ENCODE measurements around the gene LMNB1. TPM values are rescaled to one million over a fixed set of nuclear protein-coding genes. Genes with fewer than 3 reads are reported as not detected.

Gene LMNB1
- total RNA-seq, 2 donors from 2014 or later = 1.3 to 2.0 TPM

- no peak for DNase-seq
- Histone ChIP-seq H3K4me3 (no peak overlapping the region), H3K4me1 (no peaks in the 10 kb centered on the region), H3K9me3 (no peaks in the 10 kb centered on the region), H3K27me3 (no peaks in the 10 kb centered on the region), H3K27ac (no peak overlapping the region), H3K36me3 (replicated peaks in 1 of 2; ENCODE audit: insufficient read depth in 1 of 2, low read depth in 2 of 2) (no peaks in the 10 kb centered on the region)
- TF ChIP-seq POLR2A (IDR thresholded peaks at IDR 0.05) = no peak
- TF ChIP-seq, protein P1, sequence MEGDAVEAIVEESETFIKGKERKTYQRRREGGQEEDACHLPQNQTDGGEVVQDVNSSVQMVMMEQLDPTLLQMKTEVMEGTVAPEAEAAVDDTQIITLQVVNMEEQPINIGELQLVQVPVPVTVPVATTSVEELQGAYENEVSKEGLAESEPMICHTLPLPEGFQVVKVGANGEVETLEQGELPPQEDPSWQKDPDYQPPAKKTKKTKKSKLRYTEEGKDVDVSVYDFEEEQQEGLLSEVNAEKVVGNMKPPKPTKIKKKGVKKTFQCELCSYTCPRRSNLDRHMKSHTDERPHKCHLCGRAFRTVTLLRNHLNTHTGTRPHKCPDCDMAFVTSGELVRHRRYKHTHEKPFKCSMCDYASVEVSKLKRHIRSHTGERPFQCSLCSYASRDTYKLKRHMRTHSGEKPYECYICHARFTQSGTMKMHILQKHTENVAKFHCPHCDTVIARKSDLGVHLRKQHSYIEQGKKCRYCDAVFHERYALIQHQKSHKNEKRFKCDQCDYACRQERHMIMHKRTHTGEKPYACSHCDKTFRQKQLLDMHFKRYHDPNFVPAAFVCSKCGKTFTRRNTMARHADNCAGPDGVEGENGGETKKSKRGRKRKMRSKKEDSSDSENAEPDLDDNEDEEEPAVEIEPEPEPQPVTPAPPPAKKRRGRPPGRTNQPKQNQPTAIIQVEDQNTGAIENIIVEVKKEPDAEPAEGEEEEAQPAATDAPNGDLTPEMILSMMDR (IDR thresholded peaks at IDR 0.05) = no peak
- no peak for ATAC-seq
- intact Hi-C loops (cut with DNase I) = no loop called here
These were observed 69.4 kb downstream of the LMNB1 start for GRCh38 chr5:126846344-126846743.

GRCh38 chr5:126846744-126847455 is 70.0 kb downstream of the LMNB1 start:
- H3K27me3 ChIP-seq = no peaks in the 10 kb centered on the region
- no peaks in the 10 kb centered on the region for H3K4me1 ChIP-seq
- DNase-seq = no peak
- H3K36me3 ChIP-seq (replicated peaks in 1 of 2; ENCODE audit: insufficient read depth in 1 of 2, low read depth in 2 of 2) = no peaks in the 10 kb centered on the region
- 78 to 83% methylated on average over 5 of the region's 5 CpGs for WGBS, 2 donors
- TF ChIP-seq, protein P1 (IDR thresholded peaks at IDR 0.05) = no peak
- no peak for TF ChIP-seq POLR2A (IDR thresholded peaks at IDR 0.05)
- H3K27ac ChIP-seq = no peak overlapping the region
- no peaks in the 10 kb centered on the region for H3K9me3 ChIP-seq
- H3K4me3 ChIP-seq = no peak overlapping the region
- intact Hi-C loops (cut with DNase I) = no loop called here
- ATAC-seq = no peak

DNA sequence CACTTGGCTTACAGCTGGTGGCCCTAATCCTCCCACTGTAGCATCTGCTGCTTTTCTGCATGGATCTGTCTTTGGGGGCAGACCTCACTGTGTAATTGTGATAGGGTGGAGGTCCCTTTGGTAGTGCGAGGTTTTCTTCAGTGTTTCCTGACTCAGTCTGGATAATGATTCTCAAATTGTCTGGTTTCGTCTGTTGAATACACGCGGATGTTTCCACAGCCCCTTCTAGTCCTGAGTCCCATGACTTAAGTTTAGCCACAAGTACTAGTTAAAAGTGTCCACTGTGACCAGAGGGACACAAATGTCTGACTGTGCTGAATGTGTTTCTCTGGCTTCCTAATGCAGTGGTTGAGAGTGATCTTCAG is 70.5 kb downstream of the LMNB1 start:
- H3K27ac ChIP-seq = no peak overlapping the region
- H3K4me3 ChIP-seq = no peak overlapping the region
- H3K36me3 ChIP-seq (replicated peaks in 1 of 2; ENCODE audit: insufficient read depth in 1 of 2, low read depth in 2 of 2) = no peaks in the 10 kb centered on the region
- no peaks in the 10 kb centered on the region for H3K27me3 ChIP-seq
- H3K4me1 ChIP-seq = no peaks in the 10 kb centered on the region
- DNase-seq (no peak), ATAC-seq (no peak)
- WGBS, 2 donors = 82 to 88% methylated on average over 4 of the region's 4 CpGs
- TF ChIP-seq POLR2A (IDR thresholded peaks at IDR 0.05) = no peak
- TF ChIP-seq, protein P1 (IDR thresholded peaks at IDR 0.05) = no peak
- intact Hi-C loops (cut with DNase I) = no loop called here
- H3K9me3 ChIP-seq = no peaks in the 10 kb centered on the region

DNA sequence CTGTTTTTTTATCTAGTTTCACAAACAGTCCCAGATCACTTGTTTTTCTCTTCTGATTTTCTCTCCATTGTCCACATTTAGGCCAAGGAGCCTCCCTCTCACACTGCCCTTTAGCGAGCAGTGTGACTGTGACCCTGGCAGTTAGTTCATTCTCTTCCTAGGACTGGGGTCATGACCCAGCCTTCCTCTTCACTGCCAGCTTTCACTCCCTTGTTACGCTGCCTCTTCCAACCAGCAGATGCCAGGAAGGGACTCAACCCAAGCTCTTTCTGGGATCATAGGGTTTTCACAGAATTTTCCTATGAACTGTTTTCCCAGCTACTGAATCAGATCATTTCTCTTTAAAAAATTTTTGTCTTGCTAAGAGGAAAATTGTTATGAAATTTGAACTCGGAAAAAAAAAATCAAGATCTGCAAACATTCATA is 70.9 kb downstream of the LMNB1 start:
- DNase-seq (no peak), ATAC-seq (peak; percentile 13)
- intact Hi-C loops (cut with DNase I) = no loop called here
- Histone ChIP-seq H3K4me3 (no peak overlapping the region), H3K4me1 (no peaks in the 10 kb centered on the region), H3K27ac (no peak overlapping the region), H3K27me3 (no peaks in the 10 kb centered on the region), H3K36me3 (replicated peaks in 1 of 2; ENCODE audit: insufficient read depth in 1 of 2, low read depth in 2 of 2) (no peaks in the 10 kb centered on the region), H3K9me3 (no peaks in the 10 kb centered on the region)
- TF ChIP-seq, protein P1 (IDR thresholded peaks at IDR 0.05) = no peak
- no peak for TF ChIP-seq POLR2A (IDR thresholded peaks at IDR 0.05)
- WGBS, 2 donors = 64 to 72% methylated on average over 3 of the region's 3 CpGs

GRCh38 chr5:126848253-126848652 is 71.3 kb downstream of the LMNB1 start:
- Histone ChIP-seq H3K27ac (no peak overlapping the region), H3K4me3 (no peak overlapping the region), H3K36me3 (replicated peaks in 1 of 2; ENCODE audit: insufficient read depth in 1 of 2, low read depth in 2 of 2) (no peaks in the 10 kb centered on the region), H3K27me3 (no peaks in the 10 kb centered on the region), H3K4me1 (no peaks in the 10 kb centered on the region), H3K9me3 (no peaks in the 10 kb centered on the region)
- intact Hi-C loops (cut with DNase I) = no loop called here
- ATAC-seq (no peak), DNase-seq (no peak)
- TF ChIP-seq, protein P1 (IDR thresholded peaks at IDR 0.05) = no peak
- TF ChIP-seq POLR2A (IDR thresholded peaks at IDR 0.05) = no peak
- WGBS, 2 donors = 65% methylated on average over 8 of the region's 8 CpGs
